Thyroid gland (tissue), 4 donors: ENCODE results near the gene TPD52L3. TPM values are rescaled to one million over a fixed set of nuclear protein-coding genes. Genes with fewer than 3 reads are reported as not detected.

Experiments
- DNase-seq, 2 donors: peaks; one replicate each; pipeline ENCODE4 v3.0.0-alpha.2; 2019
- H3K27ac ChIP-seq, 3 donors: fragments of 200-600 bp; sonication (generic); 1 replicate in 2 of 3; 2 replicates in 1 of 3; pipeline ENCODE4 v1.5.1; 2016 to 2019; ENCODE audit warnings: mild to moderate bottlenecking in 1 of 3, moderate library complexity in 1 of 3
- H3K27me3 ChIP-seq: fragments of 200-600 bp; sonication (generic); one replicate; pipeline ENCODE4 v1.5.1; 2019
- H3K36me3 ChIP-seq, 2 donors: fragments of 200-600 bp; sonication (generic); one replicate each; pipeline ENCODE4 v1.5.1; 2016 to 2019
- H3K4me1 ChIP-seq, 2 donors: fragments of 200-600 bp; sonication (generic); one replicate each; pipeline ENCODE4 v1.5.1; 2017 to 2019
- H3K4me3 ChIP-seq, 3 donors: fragments of 200-600 bp; sonication (generic); replicated peaks in 1 of 3; 1 replicate in 2 of 3; 2 replicates in 1 of 3; pipeline ENCODE4 v1.5.1; 2016; ENCODE audit warnings: mild to moderate bottlenecking in 1 of 3
- H3K9me3 ChIP-seq: fragments of 200-600 bp; sonication (generic); one replicate; pipeline ENCODE4 v1.5.1; 2017
- POLR2A ChIP-seq, 2 donors: fragments of 450-650 bp; IDR thresholded peaks; one replicate each; pipeline ENCODE4 v1.6.1; 2017; ENCODE audit warnings: antibody characterized with exemption in 2 of 2, mild to moderate bottlenecking in 2 of 2, moderate library complexity in 1 of 2
- WGBS, 2 donors: methylation state at CpG; one replicate each; pipeline ENCODE4 v1.1.5; 2017; 5-methylcytosine and 5-hydroxymethylcytosine counted together
- intact Hi-C: fragments of 100-400 bp; cut with DNase I; formaldehyde crosslinking; loops from one replicate; pipeline ENCODE4 v1.15.1; 2023
- total RNA-seq, 4 donors: library from RNA; depleted of rRNA; stranded (reverse); fragments of >200 nt; gene quantifications; one replicate each; pipeline ENCODE4 v1.2.3, GENCODE V29; 2016
- TF ChIP-seq, protein P1 (sequence below), 6 experiments: fragments of 200-600 bp in 3 of 6; fragments of 450-650 bp in 3 of 6; sonication (generic) in 3 of 6; IDR thresholded peaks; one replicate each; pipeline ENCODE4 v1.5.1; 2016 to 2019; ENCODE audit warnings: antibody characterized with exemption in 6 of 6, mild to moderate bottlenecking in 2 of 6, inconsistent platforms in 1 of 6, moderate library complexity in 1 of 6

Gene TPD52L3
- total RNA-seq, 4 donors from 2014 or later: 0.27 to 0.33 TPM; not detected in 2

- H3K4me3 ChIP-seq: no peak overlapping the region
- no peaks in the 10 kb centered on the region for H3K4me1 ChIP-seq
- intact Hi-C loops: no loop called here
- TF ChIP-seq, protein P1, sequence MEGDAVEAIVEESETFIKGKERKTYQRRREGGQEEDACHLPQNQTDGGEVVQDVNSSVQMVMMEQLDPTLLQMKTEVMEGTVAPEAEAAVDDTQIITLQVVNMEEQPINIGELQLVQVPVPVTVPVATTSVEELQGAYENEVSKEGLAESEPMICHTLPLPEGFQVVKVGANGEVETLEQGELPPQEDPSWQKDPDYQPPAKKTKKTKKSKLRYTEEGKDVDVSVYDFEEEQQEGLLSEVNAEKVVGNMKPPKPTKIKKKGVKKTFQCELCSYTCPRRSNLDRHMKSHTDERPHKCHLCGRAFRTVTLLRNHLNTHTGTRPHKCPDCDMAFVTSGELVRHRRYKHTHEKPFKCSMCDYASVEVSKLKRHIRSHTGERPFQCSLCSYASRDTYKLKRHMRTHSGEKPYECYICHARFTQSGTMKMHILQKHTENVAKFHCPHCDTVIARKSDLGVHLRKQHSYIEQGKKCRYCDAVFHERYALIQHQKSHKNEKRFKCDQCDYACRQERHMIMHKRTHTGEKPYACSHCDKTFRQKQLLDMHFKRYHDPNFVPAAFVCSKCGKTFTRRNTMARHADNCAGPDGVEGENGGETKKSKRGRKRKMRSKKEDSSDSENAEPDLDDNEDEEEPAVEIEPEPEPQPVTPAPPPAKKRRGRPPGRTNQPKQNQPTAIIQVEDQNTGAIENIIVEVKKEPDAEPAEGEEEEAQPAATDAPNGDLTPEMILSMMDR (IDR thresholded peaks at IDR 0.05): no peak
- TF ChIP-seq POLR2A (IDR thresholded peaks at IDR 0.05): no peak
- no peak for DNase-seq
- 89 to 100% methylated on average over 2 of the region's 2 CpGs for WGBS, 2 donors
- no peak overlapping the region for H3K27ac ChIP-seq
- no peaks in the 10 kb centered on the region for H3K27me3 ChIP-seq
- H3K36me3 ChIP-seq: no peaks in the 10 kb centered on the region
- no peaks in the 10 kb centered on the region for H3K9me3 ChIP-seq
These were observed 40.7 kb downstream of the TPD52L3 start for GRCh38 chr9:6368831-6369230.

Other genes starting within 250 kb of the TPD52L3 start
- gene IL33, start 112.6 kb upstream of the TPD52L3 start, total RNA-seq: 10 to 100 TPM; 15.7 to 33.9 (median 19.9) TPM
- gene UHRF2, start 84.8 kb downstream of the TPD52L3 start, total RNA-seq: 100 to 1,000 TPM in 1 of 4 donors, 10 to 100 TPM in 3; 44.4 to 103 (median 74.8) TPM